HL-60 (cell line): ENCODE results near the gene CPXM1.

ENCODE experiments used
- DNase-seq, 2 experiments: peaks; one replicate each; pipeline ENCODE4 v3.0.0-alpha.2; 2010 to 2020; ENCODE audit warnings: low read depth in 1 of 2, low spot score in 1 of 2
- H3K27ac ChIP-seq: fragments of 250-450 bp; sonication (Bioruptor Pico); replicated peaks from 2 replicates; pipeline ENCODE4 v1.5.1; 2020; ENCODE audit warnings: mild to moderate bottlenecking, moderate library complexity
- H3K27me3 ChIP-seq: fragments of 250-450 bp; sonication (Bioruptor Pico); 2 replicates; pipeline ENCODE4 v1.5.1; 2021; ENCODE audit warnings: mild to moderate bottlenecking, moderate library complexity; ENCODE audit not compliant: insufficient read depth, poor library complexity, severe bottlenecking
- H3K4me3 ChIP-seq: replicated peaks from 2 replicates; pipeline ENCODE4 v1.5.1; 2011; ENCODE audit warnings: mild to moderate bottlenecking, control low read depth, low read length; ENCODE audit not compliant: insufficient read depth
- CTCF ChIP-seq: IDR thresholded peaks from one replicate; pipeline ENCODE4 v1.5.1; 2011; ENCODE audit warnings: low read length, control low read depth, inconsistent platforms; ENCODE audit not compliant: insufficient read depth
- GABPA ChIP-seq: IDR thresholded peaks from 2 replicates; pipeline ENCODE4 v1.6.1; 2012; ENCODE audit warnings: low read depth
- POLR2AphosphoS5 ChIP-seq: IDR thresholded peaks from 2 replicates; pipeline ENCODE4 v1.6.1; 2012; ENCODE audit warnings: low read depth
- REST ChIP-seq: IDR thresholded peaks from 2 replicates; pipeline ENCODE4 v1.6.1; 2012; ENCODE audit warnings: low read depth; ENCODE audit not compliant: insufficient replicate concordance
- SPI1 ChIP-seq: IDR thresholded peaks from 2 replicates; pipeline ENCODE4 v1.6.1; 2012; ENCODE audit warnings: low read depth, mild to moderate bottlenecking, borderline replicate concordance

CPXM1 gene

GRCh38 chr20:2796011-2796660 is 4.3 kb downstream of the CPXM1 start:
- H3K27me3 ChIP-seq: peaks cover 23% of the 10 kb centered on the region
- no peak for DNase-seq
- no peak overlapping the region for H3K27ac ChIP-seq
- H3K4me3 ChIP-seq: no peak overlapping the region
- TF ChIP-seq CTCF (no peak), SPI1 (no peak), POLR2AphosphoS5 (no peak), GABPA (no peak), REST (no peak)

GRCh38 chr20:2795451-2795850 is 5.0 kb downstream of the CPXM1 start:
- Histone ChIP-seq H3K27ac (no peak overlapping the region), H3K4me3 (no peak overlapping the region), H3K27me3 (peaks cover 18% of the 10 kb centered on the region)
- TF ChIP-seq REST: no peak
- no peak for TF ChIP-seq POLR2AphosphoS5
- TF ChIP-seq SPI1: no peak
- TF ChIP-seq GABPA: no peak
- TF ChIP-seq CTCF: no peak
- no peak for DNase-seq

- DNase-seq: no peak
- Histone ChIP-seq H3K27ac (no peak overlapping the region), H3K4me3 (no peak overlapping the region), H3K27me3 (peaks cover 17% of the 10 kb centered on the region)
- TF ChIP-seq CTCF (no peak), POLR2AphosphoS5 (no peak), GABPA (no peak), SPI1 (no peak), REST (no peak)
These were observed 5.5 kb downstream of the CPXM1 start for GRCh38 chr20:2794866-2795447.
